ENCODE results near the gene FARP2. TPM values are rescaled to one million over a fixed set of nuclear protein-coding genes. Genes with fewer than 3 reads are reported as not detected.

FARP2 gene
- total and polyA plus RNA-seq, 2 of the 13 experiments (the other 11 are each of a cell fraction or from before 2014, with no cell fraction given): 28.0 to 45.4 TPM

DNA sequence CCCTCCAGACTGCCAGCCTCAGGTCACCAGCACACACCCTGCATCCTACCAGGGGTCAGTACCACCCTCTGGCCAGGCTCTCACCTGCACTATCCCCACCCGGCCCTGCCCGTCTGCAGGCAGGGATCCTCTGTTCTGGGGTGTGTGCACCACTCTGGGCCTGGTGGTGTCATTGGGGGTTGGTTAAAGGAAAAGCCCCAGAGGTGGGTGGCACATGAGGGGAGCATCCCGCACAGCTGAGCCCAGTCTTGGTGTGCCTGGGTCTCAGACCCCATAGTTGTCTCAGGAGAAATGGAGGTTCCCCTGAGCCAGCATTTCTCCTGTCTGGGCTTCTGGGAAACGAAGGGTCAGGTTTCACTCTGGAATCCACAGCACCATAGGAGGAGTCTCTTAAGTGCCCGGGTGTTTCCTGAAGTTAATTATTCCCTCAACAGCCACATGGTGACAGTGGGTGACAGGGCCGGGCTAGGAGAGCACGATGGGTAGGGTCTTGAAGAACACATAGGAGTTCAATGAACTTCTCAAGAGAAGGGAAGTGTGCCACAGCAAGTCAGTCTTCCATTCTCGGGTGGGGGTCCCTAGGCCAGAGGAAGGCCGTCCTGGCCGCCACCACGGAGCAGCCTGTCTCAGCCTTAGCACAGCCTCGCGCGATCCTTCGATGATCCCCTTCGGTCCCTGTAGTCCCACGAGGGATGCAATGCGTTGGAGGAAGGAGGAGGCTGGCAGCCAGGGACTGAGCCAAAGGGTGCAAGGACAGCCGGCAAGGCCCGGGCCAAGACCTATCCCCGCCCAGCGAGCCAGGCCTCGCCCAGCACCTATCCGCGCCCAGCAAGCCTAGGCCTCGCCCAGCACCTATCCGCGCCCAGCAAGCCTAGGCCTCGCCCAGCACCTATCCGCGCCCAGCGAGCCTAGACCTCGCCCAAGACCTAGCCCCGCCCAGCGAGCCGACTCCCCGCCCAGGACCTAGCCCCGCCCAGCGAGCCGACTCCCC, 1.1 kb upstream of the FARP2 start (continued):
- TF ChIP-seq, protein P1, sequence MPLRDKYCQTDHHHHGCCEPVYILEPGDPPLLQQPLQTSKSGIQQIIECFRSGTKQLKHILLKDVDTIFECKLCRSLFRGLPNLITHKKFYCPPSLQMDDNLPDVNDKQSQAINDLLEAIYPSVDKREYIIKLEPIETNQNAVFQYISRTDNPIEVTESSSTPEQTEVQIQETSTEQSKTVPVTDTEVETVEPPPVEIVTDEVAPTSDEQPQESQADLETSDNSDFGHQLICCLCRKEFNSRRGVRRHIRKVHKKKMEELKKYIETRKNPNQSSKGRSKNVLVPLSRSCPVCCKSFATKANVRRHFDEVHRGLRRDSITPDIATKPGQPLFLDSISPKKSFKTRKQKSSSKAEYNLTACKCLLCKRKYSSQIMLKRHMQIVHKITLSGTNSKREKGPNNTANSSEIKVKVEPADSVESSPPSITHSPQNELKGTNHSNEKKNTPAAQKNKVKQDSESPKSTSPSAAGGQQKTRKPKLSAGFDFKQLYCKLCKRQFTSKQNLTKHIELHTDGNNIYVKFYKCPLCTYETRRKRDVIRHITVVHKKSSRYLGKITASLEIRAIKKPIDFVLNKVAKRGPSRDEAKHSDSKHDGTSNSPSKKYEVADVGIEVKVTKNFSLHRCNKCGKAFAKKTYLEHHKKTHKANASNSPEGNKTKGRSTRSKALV (CRISPR knock-in tag; IDR thresholded peaks at IDR 0.05): no peak
- TF ChIP-seq, protein P2, sequence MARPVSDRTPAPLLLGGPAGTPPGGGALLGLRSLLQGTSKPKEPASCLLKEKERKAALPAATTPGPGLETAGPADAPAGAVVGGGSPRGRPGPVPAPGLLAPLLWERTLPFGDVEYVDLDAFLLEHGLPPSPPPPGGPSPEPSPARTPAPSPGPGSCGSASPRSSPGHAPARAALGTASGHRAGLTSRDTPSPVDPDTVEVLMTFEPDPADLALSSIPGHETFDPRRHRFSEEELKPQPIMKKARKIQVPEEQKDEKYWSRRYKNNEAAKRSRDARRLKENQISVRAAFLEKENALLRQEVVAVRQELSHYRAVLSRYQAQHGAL (CRISPR knock-in tag; IDR thresholded peaks at IDR 0.05; ENCODE audit: not compliant biosample characterization): no peak
- peak; percentile 29; the same call in 1 of the 2 replicates for TF ChIP-seq CBFB (CRISPR knock-in tag; IDR thresholded peaks at IDR 0.05)
- no peak for TF ChIP-seq ZNF121 (CRISPR knock-in tag; IDR thresholded peaks at IDR 0.05)
- no peak for TF ChIP-seq HHEX (CRISPR knock-in tag; IDR thresholded peaks at IDR 0.05)
- TF ChIP-seq SOX6 (IDR thresholded peaks at IDR 0.05): no peak
- peak; percentile 51; the same call in 1 of the 2 replicates for TF ChIP-seq SOX6 (CRISPR knock-in tag; IDR thresholded peaks at IDR 0.05)
- TF ChIP-seq, protein P3, sequence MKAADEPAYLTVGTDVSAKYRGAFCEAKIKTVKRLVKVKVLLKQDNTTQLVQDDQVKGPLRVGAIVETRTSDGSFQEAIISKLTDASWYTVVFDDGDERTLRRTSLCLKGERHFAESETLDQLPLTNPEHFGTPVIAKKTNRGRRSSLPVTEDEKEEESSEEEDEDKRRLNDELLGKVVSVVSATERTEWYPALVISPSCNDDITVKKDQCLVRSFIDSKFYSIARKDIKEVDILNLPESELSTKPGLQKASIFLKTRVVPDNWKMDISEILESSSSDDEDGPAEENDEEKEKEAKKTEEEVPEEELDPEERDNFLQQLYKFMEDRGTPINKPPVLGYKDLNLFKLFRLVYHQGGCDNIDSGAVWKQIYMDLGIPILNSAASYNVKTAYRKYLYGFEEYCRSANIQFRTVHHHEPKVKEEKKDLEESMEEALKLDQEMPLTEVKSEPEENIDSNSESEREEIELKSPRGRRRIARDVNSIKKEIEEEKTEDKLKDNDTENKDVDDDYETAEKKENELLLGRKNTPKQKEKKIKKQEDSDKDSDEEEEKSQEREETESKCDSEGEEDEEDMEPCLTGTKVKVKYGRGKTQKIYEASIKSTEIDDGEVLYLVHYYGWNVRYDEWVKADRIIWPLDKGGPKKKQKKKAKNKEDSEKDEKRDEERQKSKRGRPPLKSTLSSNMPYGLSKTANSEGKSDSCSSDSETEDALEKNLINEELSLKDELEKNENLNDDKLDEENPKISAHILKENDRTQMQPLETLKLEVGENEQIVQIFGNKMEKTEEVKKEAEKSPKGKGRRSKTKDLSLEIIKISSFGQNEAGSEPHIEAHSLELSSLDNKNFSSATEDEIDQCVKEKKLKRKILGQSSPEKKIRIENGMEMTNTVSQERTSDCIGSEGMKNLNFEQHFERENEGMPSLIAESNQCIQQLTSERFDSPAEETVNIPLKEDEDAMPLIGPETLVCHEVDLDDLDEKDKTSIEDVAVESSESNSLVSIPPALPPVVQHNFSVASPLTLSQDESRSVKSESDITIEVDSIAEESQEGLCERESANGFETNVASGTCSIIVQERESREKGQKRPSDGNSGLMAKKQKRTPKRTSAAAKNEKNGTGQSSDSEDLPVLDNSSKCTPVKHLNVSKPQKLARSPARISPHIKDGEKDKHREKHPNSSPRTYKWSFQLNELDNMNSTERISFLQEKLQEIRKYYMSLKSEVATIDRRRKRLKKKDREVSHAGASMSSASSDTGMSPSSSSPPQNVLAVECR (CRISPR knock-in tag; IDR thresholded peaks at IDR 0.05; ENCODE audit: borderline replicate concordance): peak; percentile 72
- TF ChIP-seq HCFC1 (IDR thresholded peaks at IDR 0.05; ENCODE audit: low read depth, low read length): no peak
- no peak for TF ChIP-seq ZNF12 (CRISPR knock-in tag; IDR thresholded peaks at IDR 0.05)
- TF ChIP-seq CHD2 (IDR thresholded peaks at IDR 0.05; ENCODE audit: low read depth, low read length): peak; percentile 63; the same call in 1 of the 2 replicates
- peak; percentile 84 for TF ChIP-seq ZNF616 (CRISPR knock-in tag; IDR thresholded peaks at IDR 0.05; ENCODE audit: low read depth)
- no peak for TF ChIP-seq PCBP2 (optimal IDR thresholded peaks at IDR 0.05; ENCODE audit: low read depth, low read length, poor library complexity, severe bottlenecking)
- TF ChIP-seq ZNF446 (CRISPR knock-in tag; IDR thresholded peaks at IDR 0.05): 0 out of 2 replicates have a peak, but pooled peaks have one; percentile 57
- TF ChIP-seq, protein P4, sequence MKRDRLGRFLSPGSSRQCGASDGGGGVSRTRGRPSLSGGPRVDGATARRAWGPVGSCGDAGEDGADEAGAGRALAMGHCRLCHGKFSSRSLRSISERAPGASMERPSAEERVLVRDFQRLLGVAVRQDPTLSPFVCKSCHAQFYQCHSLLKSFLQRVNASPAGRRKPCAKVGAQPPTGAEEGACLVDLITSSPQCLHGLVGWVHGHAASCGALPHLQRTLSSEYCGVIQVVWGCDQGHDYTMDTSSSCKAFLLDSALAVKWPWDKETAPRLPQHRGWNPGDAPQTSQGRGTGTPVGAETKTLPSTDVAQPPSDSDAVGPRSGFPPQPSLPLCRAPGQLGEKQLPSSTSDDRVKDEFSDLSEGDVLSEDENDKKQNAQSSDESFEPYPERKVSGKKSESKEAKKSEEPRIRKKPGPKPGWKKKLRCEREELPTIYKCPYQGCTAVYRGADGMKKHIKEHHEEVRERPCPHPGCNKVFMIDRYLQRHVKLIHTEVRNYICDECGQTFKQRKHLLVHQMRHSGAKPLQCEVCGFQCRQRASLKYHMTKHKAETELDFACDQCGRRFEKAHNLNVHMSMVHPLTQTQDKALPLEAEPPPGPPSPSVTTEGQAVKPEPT (CRISPR knock-in tag; IDR thresholded peaks at IDR 0.05; ENCODE audit: low read depth): peak; percentile 36; the same call in 1 of the 2 replicates
- TF ChIP-seq, protein P5, sequence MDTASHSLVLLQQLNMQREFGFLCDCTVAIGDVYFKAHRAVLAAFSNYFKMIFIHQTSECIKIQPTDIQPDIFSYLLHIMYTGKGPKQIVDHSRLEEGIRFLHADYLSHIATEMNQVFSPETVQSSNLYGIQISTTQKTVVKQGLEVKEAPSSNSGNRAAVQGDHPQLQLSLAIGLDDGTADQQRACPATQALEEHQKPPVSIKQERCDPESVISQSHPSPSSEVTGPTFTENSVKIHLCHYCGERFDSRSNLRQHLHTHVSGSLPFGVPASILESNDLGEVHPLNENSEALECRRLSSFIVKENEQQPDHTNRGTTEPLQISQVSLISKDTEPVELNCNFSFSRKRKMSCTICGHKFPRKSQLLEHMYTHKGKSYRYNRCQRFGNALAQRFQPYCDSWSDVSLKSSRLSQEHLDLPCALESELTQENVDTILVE (CRISPR knock-in tag; IDR thresholded peaks at IDR 0.05): no peak
- TF ChIP-seq KAT7 (CRISPR knock-in tag; IDR thresholded peaks at IDR 0.05; ENCODE audit: borderline replicate concordance): no peak
- TF ChIP-seq ZNF850 (CRISPR knock-in tag; conservative IDR thresholded peaks at IDR 0.05): no peak
- TF ChIP-seq AGO2 (optimal IDR thresholded peaks at IDR 0.05; ENCODE audit: low read depth, low read length): peak; percentile 94

Measured in HepG2 (cell line).